Airway epithelial cell (primary cell): Measurements from ENCODE around the gene CCL11. TPM values are rescaled to one million over a fixed set of nuclear protein-coding genes. Genes with fewer than 3 reads are reported as not detected.

Experiments used
- total RNA-seq: library from RNA; depleted of rRNA; stranded (reverse); fragments of >200 nt; gene quantifications from 2 replicates; pipeline ENCODE4 v1.2.3, GENCODE V29; 2015

The CCL11 gene
- total RNA-seq = not detected in 2 replicates

GRCh38 chr17:34285286-34285792, at the start of gene CCL11:
Gene CCL11 (plus strand): TSS chr17:34285742. CDS start chr17:34285809, 67 bp downstream.

GRCh38 chr17:34254651-34255380, 30.7 kb upstream of the CCL11 start, which contains the start of gene CCL2:
Gene CCL2 (plus strand): TSS chr17:34255285. CDS start chr17:34255350, 65 bp downstream.

GRCh38 chr17:34269969-34270368, 15.6 kb upstream of the CCL11 start, which contains the start of gene CCL7:
Gene CCL7 (plus strand): TSS chr17:34270221. CDS start chr17:34270291, 70 bp downstream.

GRCh38 chr17:34319039-34319483, 33.5 kb downstream of the CCL11 start, which contains the start of gene CCL8:
Gene CCL8 (plus strand): TSS chr17:34319435. CDS start chr17:34319502, 67 bp downstream.

Other genes with a start within 250 kb of the CCL11 start
- gene CCL2, start 30.5 kb upstream of the CCL11 start, total RNA-seq = 0.23 TPM in 1 of 2 replicates, not detected in the other
- gene CCL7, start 15.5 kb upstream of the CCL11 start, total RNA-seq = not detected in 2 replicates
- not detected in 2 replicates for gene CCL8, start 33.7 kb downstream of the CCL11 start, total RNA-seq
- not detected in 2 replicates for gene CCL13, start 70.7 kb downstream of the CCL11 start, total RNA-seq
- gene CCL1, start 77.5 kb downstream of the CCL11 start, total RNA-seq = not detected in 2 replicates